Naive thymus-derived CD4-positive, alpha-beta T cell (primary cell): ENCODE results near the gene LRRC63. TPM values are rescaled to one million over a fixed set of nuclear protein-coding genes. Genes with fewer than 3 reads are reported as not detected.
"Not testable (repeated sequence)": the region's sequence is repeated elsewhere in the genome, so short reads cannot be mapped to it uniquely, and the experiment has no call there.

ENCODE experiments used
- ATAC-seq: fragments of 150-1000 bp; cut with Tn5 transposase; 2 replicates; pipeline ENCODE4 v1.10.0; 2021; ENCODE audit warnings: mild to moderate bottlenecking, moderate library complexity
- CTCF ChIA-PET: fragments of 350-600 bp; sonication (Branson Sonifier 250); formaldehyde crosslinking; loops from one replicate; lab custom pipeline; 2021; ENCODE audit warnings: antibody characterized with exemption; lab: Charles Lee
- POLR2A ChIA-PET: fragments of 350-600 bp; sonication (Branson Sonifier 250); formaldehyde crosslinking; loops from one replicate; lab custom pipeline; 2021; ENCODE audit warnings: antibody characterized with exemption, inconsistent platforms; lab: Charles Lee
- DNase-seq, 9 donors: peaks; one replicate each; pipeline versions ENCODE4 v3.0.0 to v3.0.0-alpha.2; 2020 to 2022; ENCODE audit warnings: mixed read lengths in 1 of 9
- H3K27ac ChIP-seq: one replicate; pipeline ENCODE4 v1.7.0; 2013; ENCODE audit warnings: mild to moderate bottlenecking, low read depth, low read length, moderate library complexity
- H3K27me3 ChIP-seq, 2 donors: one replicate each; pipeline ENCODE4 v1.7.0; 2013; ENCODE audit warnings: low read length in 2 of 2, mild to moderate bottlenecking in 2 of 2, moderate library complexity in 2 of 2; ENCODE audit not compliant: control insufficient read depth in 2 of 2, insufficient read depth in 2 of 2
- H3K36me3 ChIP-seq, 3 experiments: 1 replicate in 2 of 3; 2 replicates in 1 of 3; pipeline ENCODE4 v1.7.0; 2013; ENCODE audit warnings: low read length in 3 of 3, mild to moderate bottlenecking in 3 of 3, moderate library complexity in 1 of 3; ENCODE audit not compliant: insufficient read depth in 3 of 3, control insufficient read depth in 2 of 3
- H3K4me1 ChIP-seq, 2 donors: one replicate each; pipeline ENCODE4 v1.7.0; 2013; ENCODE audit warnings: low read length in 2 of 2, mild to moderate bottlenecking in 2 of 2, moderate library complexity in 1 of 2; ENCODE audit not compliant: control insufficient read depth in 2 of 2, insufficient read depth in 2 of 2
- H3K4me3 ChIP-seq: 2 replicates; pipeline ENCODE4 v1.7.0; 2013; ENCODE audit warnings: mild to moderate bottlenecking, low read length
- H3K9me3 ChIP-seq, 3 experiments: 1 replicate in 2 of 3; 2 replicates in 1 of 3; pipeline ENCODE4 v1.7.0; 2013; ENCODE audit warnings: low read length in 3 of 3; ENCODE audit not compliant: control insufficient read depth in 2 of 3
- H3K27ac Mint-ChIP-seq, 9 donors: one replicate each; pipeline ENCODE4 v1.8.0; 2020 to 2022; ENCODE audit warnings: mixed read lengths in 9 of 9, mild to moderate bottlenecking in 8 of 9, moderate library complexity in 5 of 9, inconsistent platforms in 2 of 9
- H3K27me3 Mint-ChIP-seq, 5 donors: one replicate each; pipeline ENCODE4 v1.8.0; 2021 to 2022; ENCODE audit warnings: mixed read lengths in 5 of 5, mild to moderate bottlenecking in 1 of 5
- H3K36me3 Mint-ChIP-seq, 5 donors: one replicate each; pipeline ENCODE4 v1.8.0; 2020 to 2022; ENCODE audit warnings: mixed read lengths in 5 of 5, mild to moderate bottlenecking in 3 of 5, inconsistent platforms in 1 of 5
- H3K4me1 Mint-ChIP-seq, 7 donors: one replicate each; pipeline ENCODE4 v1.8.0; 2020 to 2022; ENCODE audit warnings: mixed read lengths in 7 of 7, mild to moderate bottlenecking in 3 of 7, inconsistent platforms in 1 of 7
- H3K4me3 Mint-ChIP-seq, 10 donors: one replicate each; pipeline ENCODE4 v1.8.0; 2020 to 2022; ENCODE audit warnings: mild to moderate bottlenecking in 10 of 10, mixed read lengths in 10 of 10, moderate library complexity in 6 of 10, inconsistent platforms in 2 of 10
- H3K9me3 Mint-ChIP-seq, 11 donors: one replicate each; pipeline ENCODE4 v1.8.0; 2020 to 2022; ENCODE audit warnings: mixed read lengths in 11 of 11, mild to moderate bottlenecking in 4 of 11, inconsistent platforms in 1 of 11, moderate library complexity in 1 of 11
- intact Hi-C, 2 donors: fragments of 100-400 bp; cut with micrococcal nuclease; formaldehyde crosslinking; loops; one replicate each; pipeline ENCODE4 v1.15.1; 2023
- polyA plus RNA-seq, 2 donors: library from polyadenylated mRNA; unstranded; fragments of 300-500 nt; fragmentation: Illumina TruSeq; gene quantifications; one replicate each; pipeline ENCODE4 v1.2.3, GENCODE V29; 2021
- total RNA-seq, 6 experiments: library from RNA in 5 of 6; stranded (reverse) in 5 of 6; gene quantifications; 1 replicate in 5 of 6; 2 replicates in 1 of 6; pipeline ENCODE4 v1.2.3 and lab custom pipeline; 2021 to 2026

The LRRC63 gene
- total and polyA plus RNA-seq, 7 experiments from 2014 or later: 0.19 to 0.80 (median 0.46) TPM; not detected in 1

DNA sequence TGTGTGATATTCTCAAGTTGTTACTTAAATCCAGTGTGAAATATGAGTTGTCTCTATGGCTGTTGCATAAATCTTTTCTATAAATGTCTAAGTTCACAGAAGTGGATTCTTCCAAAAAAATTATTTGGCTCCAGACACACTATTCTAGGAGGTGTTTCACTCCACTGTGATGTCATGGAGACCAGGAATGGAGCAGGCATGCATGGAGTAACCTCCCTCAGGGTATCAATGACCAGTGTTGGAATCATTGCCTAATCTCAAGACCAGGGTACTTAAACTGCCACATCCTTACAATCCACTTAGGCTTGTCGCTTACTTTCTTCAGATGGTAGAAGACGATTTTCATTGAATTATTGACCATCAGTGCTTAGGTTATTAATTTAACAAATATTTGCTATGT is 55.4 kb downstream of the LRRC63 start:
- CTCF ChIA-PET: interaction anchor here (0.6 kb wide), 1 partner anchor 35 kb away, joined by 3 read pairs; no protein-coding TSS in a partner anchor
- H3K4me1 Mint-ChIP-seq: peaks cover 0 to 2% (median 0%) of the 10 kb centered on the region in 7 donors
- no peaks in the 10 kb centered on the region for H3K27me3 ChIP-seq
- intact Hi-C loops: no loop called here
- POLR2A ChIA-PET: no interaction called here
- H3K36me3 ChIP-seq: no peaks in the 10 kb centered on the region
- ATAC-seq (no peak), DNase-seq (no peak)
- no peak overlapping the region for H3K4me3 Mint-ChIP-seq
- no peaks in the 10 kb centered on the region for H3K4me1 ChIP-seq
- H3K4me3 ChIP-seq: no peak overlapping the region
- peaks cover 0 to 2% (median 0%) of the 10 kb centered on the region in 11 donors for H3K9me3 Mint-ChIP-seq
- H3K27ac Mint-ChIP-seq: peak overlapping the region in 1 of 9 donors; percentile 51
- no peak overlapping the region for H3K27ac ChIP-seq
- no peaks in the 10 kb centered on the region for H3K36me3 Mint-ChIP-seq
- peaks cover 0 to 26% (median 6%) of the 10 kb centered on the region in 5 donors for H3K27me3 Mint-ChIP-seq
- no peaks in the 10 kb centered on the region for H3K9me3 ChIP-seq

DNA sequence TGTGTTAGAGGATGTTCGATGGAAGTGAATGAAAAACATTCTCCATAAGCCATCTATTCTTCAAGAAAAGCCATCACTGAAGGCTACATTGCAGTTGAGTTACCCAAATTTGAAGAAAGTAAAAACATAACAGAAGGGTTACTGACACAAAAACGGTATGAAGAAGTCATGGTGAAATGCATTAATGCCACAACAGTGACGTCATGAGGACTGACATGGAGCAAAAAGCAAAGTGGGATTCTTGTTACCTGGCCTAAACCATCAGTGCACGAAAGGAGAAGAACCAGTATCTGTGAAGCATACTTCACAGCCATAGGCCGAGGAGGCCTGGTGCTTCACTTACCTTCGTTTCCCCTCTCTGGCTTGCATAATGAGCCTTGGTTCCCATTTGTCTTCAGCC is 58.7 kb downstream of the LRRC63 start:
- Mint-ChIP-seq H3K27ac (no peak overlapping the region), H3K4me1 (no peaks in the 10 kb centered on the region), H3K36me3 (peaks cover 0 to 8% (median 0%) of the 10 kb centered on the region in 5 donors), H3K4me3 (no peak overlapping the region), H3K9me3 (no peaks in the 10 kb centered on the region), H3K27me3 (peaks cover 0 to 12% (median 0%) of the 10 kb centered on the region in 5 donors)
- Histone ChIP-seq H3K36me3 (no peaks in the 10 kb centered on the region), H3K4me1 (no peaks in the 10 kb centered on the region), H3K27ac (no peak overlapping the region), H3K4me3 (no peak overlapping the region), H3K9me3 (no peaks in the 10 kb centered on the region), H3K27me3 (no peaks in the 10 kb centered on the region)
- ChIA-PET POLR2A (interaction anchor here (0.7 kb wide), 1 partner anchor 222 kb away, joined by 3 read pairs; no protein-coding TSS in a partner anchor), CTCF (no interaction called here)
- DNase-seq: no peak
- ATAC-seq: no peak
- intact Hi-C loops: no loop called here

DNA sequence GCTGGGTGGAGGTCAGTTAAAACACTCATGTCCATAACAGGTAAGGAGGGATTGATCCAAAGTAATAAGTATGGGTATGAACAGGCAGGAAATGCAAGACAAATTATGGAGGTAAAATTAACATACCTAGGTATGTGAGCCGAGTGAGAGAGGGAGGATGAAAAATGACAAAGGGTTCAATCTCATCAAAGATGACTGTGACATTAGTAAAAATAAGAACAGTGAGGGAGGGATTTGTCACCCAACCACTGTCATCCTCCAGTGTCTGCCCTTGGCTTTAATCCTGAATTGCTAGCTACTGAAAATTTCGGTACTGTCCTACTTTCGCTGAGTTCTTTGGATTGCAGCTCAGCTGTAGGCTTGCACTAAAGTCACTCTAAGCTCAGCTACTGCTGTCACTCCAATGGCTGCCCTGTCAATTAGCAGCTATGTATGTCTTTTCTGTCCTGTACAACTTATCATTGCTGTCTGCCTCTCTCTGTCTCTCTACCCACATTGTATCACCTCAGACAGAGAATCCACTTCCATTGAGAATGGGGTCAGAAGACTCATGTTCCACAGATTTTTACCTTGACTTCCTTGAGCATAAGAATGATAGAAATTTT is 62.5 kb downstream of the LRRC63 start:
- intact Hi-C loops: no loop called here
- Histone ChIP-seq H3K9me3 (no peaks in the 10 kb centered on the region), H3K4me1 (no peaks in the 10 kb centered on the region), H3K27ac (no peak overlapping the region), H3K4me3 (no peak overlapping the region), H3K27me3 (no peaks in the 10 kb centered on the region), H3K36me3 (no peaks in the 10 kb centered on the region)
- no peak overlapping the region for H3K27ac Mint-ChIP-seq
- H3K36me3 Mint-ChIP-seq: peaks cover 0 to 8% (median 0%) of the 10 kb centered on the region in 5 donors
- no peak overlapping the region for H3K4me3 Mint-ChIP-seq
- peaks cover 0 to 8% (median 0%) of the 10 kb centered on the region in 5 donors for H3K27me3 Mint-ChIP-seq
- H3K9me3 Mint-ChIP-seq: no peaks in the 10 kb centered on the region
- ATAC-seq: no peak
- DNase-seq: no peak
- H3K4me1 Mint-ChIP-seq: peaks cover 0 to 4% (median 0%) of the 10 kb centered on the region in 7 donors
- CTCF ChIA-PET: interaction anchor here (0.6 to 0.8 kb wide), 2 partner anchors 47 to 226 kb away, joined by 3 read pairs; no protein-coding TSS in a partner anchor
- POLR2A ChIA-PET: no interaction called here

DNA sequence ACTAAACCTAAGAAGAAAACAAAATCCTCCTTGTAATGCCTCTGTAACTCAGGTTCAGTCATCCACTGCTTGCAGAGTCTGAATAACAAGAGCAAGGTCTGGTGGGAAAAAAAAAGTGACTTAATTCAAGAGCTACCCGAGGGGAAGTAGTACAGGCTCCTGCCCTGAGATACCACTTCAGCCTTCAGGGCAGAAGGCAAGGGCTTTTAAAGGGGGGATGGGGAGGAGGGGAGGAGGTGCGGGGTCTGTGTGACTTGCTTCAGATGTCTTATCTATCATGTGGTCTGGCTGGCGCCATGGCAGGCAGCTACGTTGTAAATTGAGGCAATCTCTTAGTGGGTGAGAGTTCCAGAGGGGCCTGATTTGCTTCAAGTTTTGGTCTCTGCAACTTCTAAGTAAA is 66.7 kb downstream of the LRRC63 start:
- Mint-ChIP-seq H3K27ac (no peak overlapping the region), H3K4me3 (no peak overlapping the region), H3K27me3 (peaks cover 0 to 5% (median 0%) of the 10 kb centered on the region in 5 donors), H3K9me3 (no peaks in the 10 kb centered on the region), H3K4me1 (peaks cover 0 to 4% (median 0%) of the 10 kb centered on the region in 7 donors), H3K36me3 (peaks cover 0 to 4% (median 0%) of the 10 kb centered on the region in 5 donors)
- ChIA-PET POLR2A (interaction anchor here (0.6 to 0.7 kb wide), 2 partner anchors 18 to 118 kb away, joined by 3 read pairs; no protein-coding TSS in a partner anchor), CTCF (interaction anchor here (0.7 to 0.9 kb wide), 2 partner anchors 117 to 157 kb away, joined by 3 to 4 read pairs; no protein-coding TSS in a partner anchor)
- Histone ChIP-seq H3K36me3 (no peaks in the 10 kb centered on the region), H3K4me3 (no peak overlapping the region), H3K27ac (no peak overlapping the region), H3K27me3 (no peaks in the 10 kb centered on the region), H3K4me1 (no peaks in the 10 kb centered on the region), H3K9me3 (no peaks in the 10 kb centered on the region)
- ATAC-seq: no peak
- no peak for DNase-seq
- intact Hi-C loops: no loop called here

DNA sequence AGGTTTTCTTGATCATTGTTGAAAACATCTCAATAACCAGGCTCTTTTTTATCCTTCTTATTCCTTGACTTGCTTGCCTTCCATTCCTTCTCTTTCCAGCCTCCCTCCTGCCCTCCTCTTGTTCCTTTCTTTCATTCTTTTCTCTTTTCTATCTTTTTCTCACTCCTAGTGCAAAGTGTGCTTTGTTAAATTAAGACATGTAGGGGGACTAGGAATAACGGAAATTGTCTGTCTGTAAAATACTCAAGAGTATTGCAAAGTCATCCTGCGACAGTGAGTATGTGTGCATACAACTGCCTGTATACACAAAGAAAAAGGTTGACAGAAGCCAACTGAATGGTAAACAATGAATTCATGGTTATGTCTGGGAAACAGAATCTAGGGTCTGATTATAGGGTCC is 70.1 kb downstream of the LRRC63 start:
- ATAC-seq (no peak), DNase-seq (no peak)
- Mint-ChIP-seq H3K4me1 (peaks cover 0 to 4% (median 0%) of the 10 kb centered on the region in 7 donors), H3K27ac (no peak overlapping the region), H3K9me3 (no peaks in the 10 kb centered on the region), H3K36me3 (no peaks in the 10 kb centered on the region), H3K4me3 (no peak overlapping the region), H3K27me3 (no peaks in the 10 kb centered on the region)
- H3K27ac ChIP-seq: no peak overlapping the region
- H3K36me3 ChIP-seq: no peaks in the 10 kb centered on the region
- POLR2A ChIA-PET: no interaction called here
- no peak overlapping the region for H3K4me3 ChIP-seq
- H3K9me3 ChIP-seq: no peaks in the 10 kb centered on the region
- CTCF ChIA-PET: no interaction called here
- no peaks in the 10 kb centered on the region for H3K27me3 ChIP-seq
- no peaks in the 10 kb centered on the region for H3K4me1 ChIP-seq
- intact Hi-C loops: no loop called here

DNA sequence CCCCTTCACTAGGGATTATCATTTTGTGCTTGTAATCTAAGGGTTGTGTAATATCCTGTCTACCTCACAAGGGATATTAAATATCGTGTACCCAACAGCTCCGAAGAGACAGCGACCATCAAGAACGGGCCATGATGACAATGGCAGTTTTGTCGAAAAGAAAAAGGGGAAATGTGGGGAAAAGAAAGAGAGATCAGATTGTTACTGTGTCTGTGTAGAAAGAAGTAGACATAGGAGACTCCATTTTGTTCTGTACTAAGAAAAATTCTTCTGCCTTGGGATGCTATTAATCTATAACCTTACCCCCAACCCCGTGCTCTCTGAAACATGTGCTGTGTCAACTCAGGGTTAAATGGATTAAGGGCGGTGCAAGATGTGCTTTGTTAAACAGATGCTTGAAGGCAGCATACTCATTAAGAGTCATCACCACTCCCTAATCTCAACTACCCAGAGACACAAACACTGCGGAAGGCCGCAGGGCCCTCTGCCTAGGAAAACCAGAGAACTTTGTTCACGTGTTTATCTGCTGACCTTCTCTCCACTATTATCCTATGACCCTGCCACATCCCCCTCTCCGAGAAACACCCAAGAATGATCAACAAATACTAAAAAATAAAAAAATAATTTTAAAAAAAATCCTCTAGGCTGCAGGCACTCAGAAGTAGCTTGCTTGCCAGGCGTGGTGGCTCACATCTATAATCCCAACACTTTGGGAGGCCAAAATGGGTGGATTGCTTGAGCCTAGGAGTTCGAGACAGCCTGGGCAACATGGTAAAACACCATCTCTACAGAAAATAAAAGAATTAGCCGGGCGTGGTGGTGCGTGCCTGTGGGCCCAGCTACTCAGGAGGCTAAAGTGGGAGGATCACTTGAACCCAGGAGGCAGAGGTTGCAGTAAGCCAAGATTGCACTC is 72.4 kb downstream of the LRRC63 start:
- H3K4me3 ChIP-seq, H3K9me3 Mint-ChIP-seq, H3K4me1 Mint-ChIP-seq, DNase-seq, H3K27me3 Mint-ChIP-seq, ATAC-seq, H3K36me3 ChIP-seq, H3K9me3 ChIP-seq, H3K27ac ChIP-seq, H3K4me3 Mint-ChIP-seq, H3K27ac Mint-ChIP-seq, H3K4me1 ChIP-seq, intact Hi-C loops, H3K27me3 ChIP-seq, H3K36me3 Mint-ChIP-seq: not testable (repeated sequence)
- ChIA-PET POLR2A (interaction anchor here (0.6 kb wide), 1 partner anchor 52 kb away, joined by 4 read pairs; no protein-coding TSS in a partner anchor), CTCF (interaction anchor here (0.6 to 0.9 kb wide), 4 partner anchors 20 to 124 kb away, joined by 3 to 4 read pairs (median 3); no protein-coding TSS in a partner anchor)
